ENCODE measurements around the gene IRX6.

IRX6 gene

DNA sequence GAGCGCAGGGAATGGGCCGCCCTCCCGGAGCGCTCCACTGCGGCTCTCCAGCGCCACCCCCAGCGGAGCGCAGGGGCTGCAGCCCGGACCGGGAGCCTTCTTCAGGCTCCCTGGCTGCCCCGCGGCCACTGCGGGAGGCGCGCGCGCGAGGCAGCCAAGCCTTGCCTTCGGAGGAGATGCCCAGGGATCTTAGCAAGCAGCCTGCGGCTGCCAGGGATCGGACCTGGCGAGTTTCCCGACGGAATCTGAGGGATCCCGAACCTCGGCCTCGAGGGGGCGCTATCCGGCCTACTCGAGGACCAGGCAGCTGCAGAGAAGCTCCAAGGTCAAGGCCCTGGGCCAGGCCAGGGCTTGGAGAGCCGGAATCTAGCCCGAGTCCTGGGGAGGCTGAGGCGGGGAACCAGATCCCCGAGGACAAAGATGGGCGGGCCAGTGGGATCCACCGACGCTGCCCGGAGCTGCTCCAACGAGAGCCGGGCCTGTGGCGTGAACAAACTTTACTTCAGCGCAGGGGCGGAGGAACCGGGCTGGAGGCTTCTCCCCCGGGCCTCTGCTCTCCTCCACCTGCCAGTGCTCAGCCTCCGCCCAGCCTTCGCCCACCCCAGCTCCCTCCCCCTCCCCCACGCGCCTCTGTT is at the start of gene IRX6:
IRX6 (plus strand) TSS at position 567 of the 635 bp plus-strand sequence. CDS start 889 bp downstream, outside the sequence.
- no peak for DNase-seq

GRCh38 chr16:55274391-55274790 is 49.6 kb upstream of the IRX6 start:
- DNase-seq: no peak

DNA sequence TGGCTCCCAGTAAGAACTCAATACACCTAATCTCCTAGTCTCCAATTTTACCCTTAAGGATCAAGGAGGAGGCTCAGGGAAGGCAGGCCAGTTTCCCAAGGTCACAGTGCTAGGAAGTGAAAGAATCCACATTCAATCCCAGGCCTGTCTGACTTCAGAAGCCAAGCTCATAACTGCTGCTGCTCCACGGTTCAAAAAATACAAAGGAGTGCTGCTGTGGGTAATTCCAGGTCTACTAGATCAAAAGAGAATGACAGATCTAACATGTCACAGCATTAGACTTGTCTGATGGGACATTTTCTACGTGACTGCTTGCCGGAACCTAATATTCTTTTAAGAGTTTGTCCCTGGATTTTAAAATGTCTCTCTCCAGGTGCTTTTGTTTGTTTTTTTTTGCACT is 48.8 kb upstream of the IRX6 start:
- no peak for DNase-seq

GRCh38 chr16:55275869-55276268 is 48.1 kb upstream of the IRX6 start:
- DNase-seq: no peak

GRCh38 chr16:55277536-55277935 is 46.5 kb upstream of the IRX6 start:
- DNase-seq: no peak

DNA sequence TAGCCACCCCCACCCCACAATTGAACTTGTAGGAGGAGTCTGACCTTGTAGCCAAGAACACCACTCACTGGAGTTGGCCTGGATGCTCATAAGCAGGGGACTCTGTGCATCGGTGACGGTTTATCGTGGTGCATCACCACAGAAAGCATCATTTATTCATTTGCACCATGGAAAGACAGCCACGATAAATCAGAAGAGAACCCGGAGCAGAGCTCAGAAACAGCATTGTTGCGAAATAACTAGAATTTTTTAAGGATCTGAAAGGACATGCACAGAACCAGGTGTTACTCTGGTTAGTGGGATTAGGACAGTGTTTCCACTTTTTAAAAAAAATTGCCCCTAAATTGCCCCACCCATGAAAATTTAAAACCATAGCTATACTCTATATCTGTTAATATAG is 44.4 kb upstream of the IRX6 start:
- no peak for DNase-seq

DNA sequence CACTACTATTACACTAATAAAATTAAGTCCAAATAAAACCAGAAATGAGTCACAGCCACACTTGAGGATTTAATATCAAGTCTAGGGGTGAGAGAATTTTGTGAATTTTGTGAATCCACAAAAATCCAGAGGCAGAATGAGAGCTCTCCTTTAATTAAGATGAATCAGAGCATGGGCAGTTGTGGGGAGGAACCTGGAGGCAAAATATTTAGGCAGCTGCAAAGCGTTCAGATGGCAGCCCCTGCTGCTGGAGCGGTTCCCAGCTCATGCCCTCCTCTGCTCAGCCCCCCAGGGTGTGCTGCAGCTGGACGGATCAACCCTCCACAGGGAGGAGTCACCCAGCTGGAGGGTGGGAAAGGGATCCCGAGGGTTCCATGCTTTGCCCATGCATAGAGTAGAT is 43.4 kb upstream of the IRX6 start:
- no peak for DNase-seq

GRCh38 chr16:55282441-55282840 is 41.6 kb upstream of the IRX6 start:
- DNase-seq: no peak

- no peak for DNase-seq
Measured at GRCh38 chr16:55283812-55284717, 39.9 kb upstream of the IRX6 start.

GRCh38 chr16:55284718-55285099 is 39.3 kb upstream of the IRX6 start:
- no peak for DNase-seq

DNA sequence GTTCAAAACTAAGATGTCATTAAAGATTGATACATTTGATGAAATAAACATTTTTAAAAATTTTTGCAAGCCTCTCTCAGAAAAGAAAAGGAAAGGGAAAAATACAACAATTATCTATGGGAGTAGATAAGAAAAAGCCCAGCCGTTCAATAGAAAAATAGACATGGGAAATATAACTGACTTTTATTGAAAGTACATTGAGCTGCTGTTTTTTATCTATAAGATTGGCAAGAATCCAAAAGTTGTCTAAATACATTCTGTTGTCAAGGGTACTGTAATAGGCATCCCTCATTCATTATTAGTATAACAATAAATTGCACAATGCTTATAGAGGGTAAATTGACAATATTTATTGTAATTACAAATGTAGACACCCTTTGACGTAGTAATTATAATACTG is 38.4 kb upstream of the IRX6 start:
- DNase-seq: no peak

GRCh38 chr16:55289353-55289752 is 34.6 kb upstream of the IRX6 start:
- no peak for DNase-seq

- no peak for DNase-seq
Measured at GRCh38 chr16:55291847-55292246, 32.2 kb upstream of the IRX6 start.

DNA sequence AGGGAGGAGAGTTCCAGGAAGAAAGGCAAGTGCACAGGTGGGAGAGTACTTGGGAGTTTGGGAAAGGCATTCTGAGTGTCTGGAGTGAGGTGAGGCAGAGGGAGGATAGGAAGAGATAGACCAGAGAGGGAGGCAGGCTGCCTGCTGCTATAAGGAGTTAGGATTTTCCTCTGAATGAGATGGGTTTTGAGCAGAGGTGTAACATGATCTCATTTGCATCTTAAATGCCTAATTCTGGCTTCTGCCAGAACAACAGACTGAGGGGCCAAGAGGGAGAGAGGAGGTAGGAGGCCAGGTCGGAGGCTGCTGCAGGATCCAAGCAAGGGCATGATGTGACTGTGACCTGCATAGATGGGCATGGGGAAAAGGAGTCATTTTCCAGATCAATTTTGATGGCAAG is 31.5 kb upstream of the IRX6 start:
- peak; percentile 49 for DNase-seq

DNA sequence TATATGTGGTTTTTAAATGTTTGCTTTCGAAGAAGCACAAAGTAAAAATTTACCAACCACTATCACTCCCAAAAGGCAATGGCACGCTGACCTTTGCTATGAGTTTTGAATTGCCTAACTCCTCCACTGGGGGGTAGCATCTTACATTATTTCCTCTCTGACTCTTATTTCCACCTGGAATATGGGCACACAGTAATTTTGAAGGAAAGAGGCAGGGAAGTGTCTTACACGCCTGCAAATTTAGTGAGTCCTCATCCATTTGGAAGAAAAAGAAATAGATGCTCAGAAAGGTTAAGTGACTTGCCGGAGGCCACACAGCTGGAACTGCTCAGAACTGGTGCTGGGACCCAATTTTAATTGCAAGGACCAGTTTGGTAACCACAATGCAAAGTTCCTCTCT is 29.9 kb upstream of the IRX6 start:
- DNase-seq: no peak

- no peak for DNase-seq
Measured at GRCh38 chr16:55294931-55295342, 29.1 kb upstream of the IRX6 start.

GRCh38 chr16:55297062-55297909 is 26.7 kb upstream of the IRX6 start:
- DNase-seq: peak; percentile 78

DNA sequence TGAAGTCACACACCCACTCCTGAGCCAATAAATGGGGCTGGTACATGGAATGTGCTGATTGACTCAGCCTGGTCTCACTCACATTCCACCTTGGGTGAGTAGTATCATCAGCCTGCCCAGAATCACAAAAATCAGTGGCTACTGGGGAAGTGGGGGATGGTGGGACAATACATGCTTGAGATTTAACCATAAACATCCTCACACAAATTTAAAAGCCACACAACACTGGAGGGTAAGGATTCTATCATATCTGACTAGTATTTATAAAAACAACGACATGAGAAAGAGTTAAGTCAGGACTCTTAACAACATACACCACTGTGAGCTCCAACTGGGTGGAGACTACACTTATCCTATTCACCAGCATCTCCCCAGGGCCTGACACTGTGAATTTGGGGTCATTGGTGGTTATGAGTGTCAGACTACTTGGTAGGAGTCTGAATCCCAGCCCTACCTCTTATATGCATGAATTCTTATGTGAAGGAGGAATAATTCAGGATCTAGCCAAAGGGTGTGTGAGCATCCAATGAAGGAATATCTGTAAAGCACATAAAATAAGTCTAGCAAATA is 26.0 kb upstream of the IRX6 start:
- no peak for DNase-seq

- DNase-seq: no peak
Measured at GRCh38 chr16:55301385-55302008, 22.5 kb upstream of the IRX6 start.

GRCh38 chr16:55302635-55303034 is 21.4 kb upstream of the IRX6 start:
- DNase-seq: no peak

GRCh38 chr16:55308973-55309372 is 15.0 kb upstream of the IRX6 start:
- no peak for DNase-seq

- no peak for DNase-seq
Measured at GRCh38 chr16:55322327-55322726, 1.7 kb upstream of the IRX6 start.

Data from NCI-H524 treated with DMSO at 0.1 percent for 48 hours (cell line).